Measurements from ENCODE around the gene RNF128.

- TF ChIP-seq, protein P1, sequence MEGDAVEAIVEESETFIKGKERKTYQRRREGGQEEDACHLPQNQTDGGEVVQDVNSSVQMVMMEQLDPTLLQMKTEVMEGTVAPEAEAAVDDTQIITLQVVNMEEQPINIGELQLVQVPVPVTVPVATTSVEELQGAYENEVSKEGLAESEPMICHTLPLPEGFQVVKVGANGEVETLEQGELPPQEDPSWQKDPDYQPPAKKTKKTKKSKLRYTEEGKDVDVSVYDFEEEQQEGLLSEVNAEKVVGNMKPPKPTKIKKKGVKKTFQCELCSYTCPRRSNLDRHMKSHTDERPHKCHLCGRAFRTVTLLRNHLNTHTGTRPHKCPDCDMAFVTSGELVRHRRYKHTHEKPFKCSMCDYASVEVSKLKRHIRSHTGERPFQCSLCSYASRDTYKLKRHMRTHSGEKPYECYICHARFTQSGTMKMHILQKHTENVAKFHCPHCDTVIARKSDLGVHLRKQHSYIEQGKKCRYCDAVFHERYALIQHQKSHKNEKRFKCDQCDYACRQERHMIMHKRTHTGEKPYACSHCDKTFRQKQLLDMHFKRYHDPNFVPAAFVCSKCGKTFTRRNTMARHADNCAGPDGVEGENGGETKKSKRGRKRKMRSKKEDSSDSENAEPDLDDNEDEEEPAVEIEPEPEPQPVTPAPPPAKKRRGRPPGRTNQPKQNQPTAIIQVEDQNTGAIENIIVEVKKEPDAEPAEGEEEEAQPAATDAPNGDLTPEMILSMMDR (optimal IDR thresholded peaks at IDR 0.05 in 1 of 3, IDR thresholded peaks at IDR 0.05 in 1 of 3, conservative IDR thresholded peaks at IDR 0.05 in 1 of 3; ENCODE audit: extremely low read depth in 1 of 3, insufficient read depth in 2 of 3, low read length in 3 of 3) = no peak
- TF ChIP-seq EZH2 (IDR thresholded peaks at IDR 0.05; ENCODE audit: low read length) = no peak
Measured at GRCh38 chrX:106711375-106711774, 15.1 kb upstream of the RNF128 start.

All from keratinocyte (primary cell).